DOHH2 (cell line): Measurements from ENCODE around the gene B3GNT8.

Source experiments
- H3F3A ChIP-seq: fragments of 200-600 bp; sonication (generic), shearing (Covaris generic); 2 replicates; pipeline ENCODE4 v1.6.0; 2016; ENCODE audit warnings: antibody characterized with exemption, mild to moderate bottlenecking; ENCODE audit not compliant: control insufficient read depth, insufficient read depth
- H3K27ac ChIP-seq: fragments of 200-600 bp; sonication (generic); 2 replicates; pipeline ENCODE4 v1.5.1; 2014; ENCODE audit warnings: low read depth, mild to moderate bottlenecking, low read length, moderate library complexity
- H3K27me3 ChIP-seq: fragments of 200-600 bp; sonication (generic); 2 replicates; pipeline ENCODE4 v1.6.1; 2014; ENCODE audit warnings: mild to moderate bottlenecking, low read length, mixed read lengths; ENCODE audit not compliant: control insufficient read depth
- H3K36me3 ChIP-seq: fragments of 200-600 bp; sonication (generic); 2 replicates; pipeline ENCODE4 v1.6.1; 2014; ENCODE audit warnings: mild to moderate bottlenecking, low read length, moderate library complexity, mixed read lengths; ENCODE audit not compliant: control insufficient read depth
- H3K4me1 ChIP-seq: fragments of 200-600 bp; sonication (generic); 2 replicates; pipeline ENCODE4 v1.6.1; 2014; ENCODE audit warnings: mild to moderate bottlenecking, low read length, mixed read lengths; ENCODE audit not compliant: control insufficient read depth
- H3K4me2 ChIP-seq: fragments of 200-600 bp; sonication (generic); 2 replicates; pipeline ENCODE4 v1.6.0; 2014; ENCODE audit warnings: mild to moderate bottlenecking, low read length, moderate library complexity
- H3K4me3 ChIP-seq: fragments of 200-600 bp; sonication (generic); 2 replicates; pipeline ENCODE4 v1.5.1; 2014; ENCODE audit warnings: mild to moderate bottlenecking, low read length, mixed read lengths
- H3K79me2 ChIP-seq: fragments of 200-600 bp; sonication (generic); 2 replicates; pipeline ENCODE4 v1.6.1; 2014; ENCODE audit warnings: mild to moderate bottlenecking, low read length, mixed read lengths; ENCODE audit not compliant: control insufficient read depth
- H3K9me2 ChIP-seq: fragments of 200-600 bp; sonication (generic); replicated peaks from 2 replicates; pipeline ENCODE4 v1.6.1; 2014; ENCODE audit warnings: mild to moderate bottlenecking, low read length, mixed read lengths; ENCODE audit not compliant: control insufficient read depth
- H3K9me3 ChIP-seq: fragments of 200-600 bp; sonication (generic); 2 replicates; pipeline ENCODE4 v1.6.1; 2014; ENCODE audit warnings: antibody characterized with exemption, low read length, mixed read lengths; ENCODE audit not compliant: control insufficient read depth, insufficient read depth
- H4K20me1 ChIP-seq: fragments of 200-600 bp; sonication (generic); 2 replicates; pipeline ENCODE4 v1.6.0; 2014; ENCODE audit warnings: low read depth, mild to moderate bottlenecking, antibody characterized with exemption, low read length, moderate library complexity; ENCODE audit not compliant: control insufficient read depth, insufficient read depth
- EZH2phosphoT487 ChIP-seq: fragments of 200-600 bp; sonication (generic); IDR thresholded peaks from 2 replicates; pipeline ENCODE4 v1.6.1; 2017; ENCODE audit warnings: borderline replicate concordance, mild to moderate bottlenecking, antibody characterized with exemption, low read length, moderate library complexity, mixed read lengths
- TF ChIP-seq, protein P1 (sequence below): fragments of 200-600 bp; sonication (generic); IDR thresholded peaks from one replicate; pipeline ENCODE4 v1.5.1; 2014; ENCODE audit warnings: antibody characterized with exemption, mild to moderate bottlenecking, low read depth, low read length; ENCODE audit not compliant: poor library complexity, severe bottlenecking

The B3GNT8 gene

DNA sequence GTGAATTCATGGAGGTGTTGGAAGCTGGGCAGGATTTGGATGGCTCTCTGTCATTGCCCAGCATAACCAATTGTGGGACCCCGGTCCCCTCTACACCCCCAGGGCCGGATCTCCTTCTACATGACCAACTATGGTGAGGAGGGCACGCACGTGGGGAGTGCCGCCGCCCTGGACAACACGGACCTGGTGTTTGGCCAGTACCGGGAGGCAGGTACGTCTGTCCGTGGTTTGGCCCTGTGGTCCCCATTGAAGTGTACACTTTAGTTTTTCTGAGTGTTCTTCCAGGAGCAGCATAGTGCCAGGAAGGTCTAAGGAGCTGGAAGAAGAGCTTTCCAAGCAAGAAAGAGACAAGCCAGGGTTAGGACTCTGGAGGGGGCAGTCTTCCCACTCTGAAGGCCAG, 13.2 kb downstream of the B3GNT8 start:
- H3F3A ChIP-seq, result no peaks in the 10 kb centered on the region
- no peak overlapping the region for H3K27ac ChIP-seq
- H3K4me3 ChIP-seq, result no peak overlapping the region
- no peaks in the 10 kb centered on the region for H3K79me2 ChIP-seq
- H3K9me3 ChIP-seq, result no peaks in the 10 kb centered on the region
- H3K4me1 ChIP-seq, result no peaks in the 10 kb centered on the region
- no peaks in the 10 kb centered on the region for H3K9me2 ChIP-seq
- H3K36me3 ChIP-seq, result peaks cover 1% of the 10 kb centered on the region; the same call in 1 of the 2 replicates
- H4K20me1 ChIP-seq, result no peaks in the 10 kb centered on the region
- H3K4me2 ChIP-seq, result no peak overlapping the region
- no peaks in the 10 kb centered on the region for H3K27me3 ChIP-seq
- no peak for TF ChIP-seq EZH2phosphoT487
- TF ChIP-seq, protein P1, sequence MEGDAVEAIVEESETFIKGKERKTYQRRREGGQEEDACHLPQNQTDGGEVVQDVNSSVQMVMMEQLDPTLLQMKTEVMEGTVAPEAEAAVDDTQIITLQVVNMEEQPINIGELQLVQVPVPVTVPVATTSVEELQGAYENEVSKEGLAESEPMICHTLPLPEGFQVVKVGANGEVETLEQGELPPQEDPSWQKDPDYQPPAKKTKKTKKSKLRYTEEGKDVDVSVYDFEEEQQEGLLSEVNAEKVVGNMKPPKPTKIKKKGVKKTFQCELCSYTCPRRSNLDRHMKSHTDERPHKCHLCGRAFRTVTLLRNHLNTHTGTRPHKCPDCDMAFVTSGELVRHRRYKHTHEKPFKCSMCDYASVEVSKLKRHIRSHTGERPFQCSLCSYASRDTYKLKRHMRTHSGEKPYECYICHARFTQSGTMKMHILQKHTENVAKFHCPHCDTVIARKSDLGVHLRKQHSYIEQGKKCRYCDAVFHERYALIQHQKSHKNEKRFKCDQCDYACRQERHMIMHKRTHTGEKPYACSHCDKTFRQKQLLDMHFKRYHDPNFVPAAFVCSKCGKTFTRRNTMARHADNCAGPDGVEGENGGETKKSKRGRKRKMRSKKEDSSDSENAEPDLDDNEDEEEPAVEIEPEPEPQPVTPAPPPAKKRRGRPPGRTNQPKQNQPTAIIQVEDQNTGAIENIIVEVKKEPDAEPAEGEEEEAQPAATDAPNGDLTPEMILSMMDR, result no peak

DNA sequence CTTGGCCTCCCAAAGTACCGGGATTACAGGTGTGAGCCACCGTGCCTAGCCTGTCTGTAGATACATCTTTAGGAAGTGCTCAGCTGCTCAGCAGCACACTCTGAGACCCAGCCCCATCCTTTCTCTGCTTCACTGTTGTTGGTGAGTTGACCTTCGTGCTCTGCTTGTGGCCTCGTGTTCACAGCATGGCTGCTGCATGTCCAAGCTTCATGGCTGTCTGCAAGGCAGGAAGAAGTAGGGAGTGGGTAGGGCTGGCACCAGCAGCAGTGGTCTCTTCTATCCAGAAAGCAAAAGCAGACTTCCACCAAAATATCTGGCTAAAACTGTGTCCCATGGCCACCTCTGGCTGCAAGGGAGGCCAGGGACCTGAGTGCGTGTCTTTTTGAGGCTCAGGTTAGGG, 14.2 kb downstream of the B3GNT8 start:
- H3K79me2 ChIP-seq, result no peaks in the 10 kb centered on the region
- no peak overlapping the region for H3K4me2 ChIP-seq
- TF ChIP-seq EZH2phosphoT487, result no peak
- TF ChIP-seq, protein P1, result no peak
- no peaks in the 10 kb centered on the region for H3K9me3 ChIP-seq
- no peaks in the 10 kb centered on the region for H4K20me1 ChIP-seq
- no peaks in the 10 kb centered on the region for H3K27me3 ChIP-seq
- no peak overlapping the region for H3K4me3 ChIP-seq
- no peak overlapping the region for H3K27ac ChIP-seq
- H3K36me3 ChIP-seq, result no peaks in the 10 kb centered on the region; the same call in 1 of the 2 replicates
- no peaks in the 10 kb centered on the region for H3F3A ChIP-seq
- H3K4me1 ChIP-seq, result no peaks in the 10 kb centered on the region
- H3K9me2 ChIP-seq, result no peaks in the 10 kb centered on the region

DNA sequence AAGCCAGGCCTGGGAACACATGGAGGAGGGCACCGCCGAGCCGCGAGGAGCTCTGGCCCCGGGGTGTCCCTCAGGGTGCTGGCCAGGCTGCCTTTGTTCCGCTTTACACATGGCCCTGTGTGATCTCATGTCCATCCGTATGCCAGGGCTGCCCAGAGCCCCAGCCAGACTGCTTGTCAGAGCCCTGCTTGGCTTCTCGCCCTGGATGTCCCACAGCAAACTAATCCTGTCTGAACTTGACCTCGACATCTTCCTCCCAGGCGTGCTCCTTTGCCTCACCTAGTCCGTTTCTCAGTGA, 15.3 kb downstream of the B3GNT8 start:
- H3K36me3 ChIP-seq, result no peaks in the 10 kb centered on the region; the same call in 1 of the 2 replicates
- H3K27ac ChIP-seq, result no peak overlapping the region
- H3K4me3 ChIP-seq, result no peak overlapping the region
- no peaks in the 10 kb centered on the region for H4K20me1 ChIP-seq
- H3K9me2 ChIP-seq, result no peaks in the 10 kb centered on the region
- H3F3A ChIP-seq, result no peaks in the 10 kb centered on the region
- H3K4me1 ChIP-seq, result peaks cover 8% of the 10 kb centered on the region
- H3K9me3 ChIP-seq, result no peaks in the 10 kb centered on the region
- no peaks in the 10 kb centered on the region for H3K79me2 ChIP-seq
- no peak for TF ChIP-seq EZH2phosphoT487
- TF ChIP-seq, protein P1, result no peak
- no peak overlapping the region for H3K4me2 ChIP-seq
- no peaks in the 10 kb centered on the region for H3K27me3 ChIP-seq
